Stimulated activated CD4-positive, alpha-beta T cell treated with anti-CD3 and anti-CD28 coated beads, Interleukin-1b, Interleukin-23, amount 100 ng/mL, for 48 hours (primary cell): Measurements from ENCODE around the gene SYNPO2.
"Not testable (repeated sequence)": the region's sequence is repeated elsewhere in the genome, so short reads cannot be mapped to it uniquely, and the experiment has no call there.

Experiments
- DNase-seq: peaks from one replicate; pipeline ENCODE4 v3.0.0-alpha.2; 2020

Gene SYNPO2

GRCh38 chr4:119035951-119036737, 147.5 kb downstream of the SYNPO2 start:
- DNase-seq, result no peak

- DNase-seq, result no peak
Measured at GRCh38 chr4:119037709-119038108, 149.1 kb downstream of the SYNPO2 start.

GRCh38 chr4:119038116-119038841, 149.6 kb downstream of the SYNPO2 start:
- DNase-seq, result no peak

- no peak for DNase-seq
Measured at GRCh38 chr4:119039160-119039559, 150.5 kb downstream of the SYNPO2 start.

- DNase-seq, result no peak
Measured at GRCh38 chr4:119039779-119040178, 151.1 kb downstream of the SYNPO2 start.

- no peak for DNase-seq
Measured at GRCh38 chr4:119040261-119040660, 151.6 kb downstream of the SYNPO2 start.

- DNase-seq, result no peak
Measured at GRCh38 chr4:119040694-119041185, 152.1 kb downstream of the SYNPO2 start.

- no peak for DNase-seq
Measured at GRCh38 chr4:119041396-119041795, 152.7 kb downstream of the SYNPO2 start.

- DNase-seq, result peak; percentile 37
Measured at GRCh38 chr4:119041951-119042560, 153.4 kb downstream of the SYNPO2 start.

GRCh38 chr4:119046263-119046662, 157.6 kb downstream of the SYNPO2 start:
- no peak for DNase-seq

- not testable (repeated sequence) for DNase-seq
Measured at GRCh38 chr4:119047059-119047458, 158.4 kb downstream of the SYNPO2 start.

- DNase-seq, result no peak
Measured at GRCh38 chr4:119048446-119048845, 159.8 kb downstream of the SYNPO2 start.

- DNase-seq, result no peak
Measured at GRCh38 chr4:119049342-119049741, 160.7 kb downstream of the SYNPO2 start.

GRCh38 chr4:119050527-119051090, 162.0 kb downstream of the SYNPO2 start:
- DNase-seq, result no peak

- DNase-seq, result no peak
Measured at GRCh38 chr4:119053245-119053644, 164.6 kb downstream of the SYNPO2 start.

GRCh38 chr4:119053997-119054396, 165.3 kb downstream of the SYNPO2 start:
- DNase-seq, result no peak

- no peak for DNase-seq
Measured at GRCh38 chr4:119057417-119057816, 168.8 kb downstream of the SYNPO2 start.

GRCh38 chr4:119059221-119059620, 170.6 kb downstream of the SYNPO2 start:
- no peak for DNase-seq

GRCh38 chr4:119067125-119067524, 178.5 kb downstream of the SYNPO2 start:
- DNase-seq, result not testable (repeated sequence)

GRCh38 chr4:119067670-119068360, 179.2 kb downstream of the SYNPO2 start:
- DNase-seq, result not testable (repeated sequence)

- DNase-seq, result no peak
Measured at GRCh38 chr4:119068529-119068962, 179.9 kb downstream of the SYNPO2 start.

- no peak for DNase-seq
Measured at GRCh38 chr4:119070301-119070700, 181.6 kb downstream of the SYNPO2 start.
